Lower leg skin (tissue), 3 donors: ENCODE data around the gene ARGLU1.

ENCODE experiments used
- CTCF ChIP-seq, 3 donors: fragments of 450-650 bp; IDR thresholded peaks; one replicate each; pipeline ENCODE4 v1.5.1; 2016; ENCODE audit warnings: antibody characterized with exemption in 3 of 3, mild to moderate bottlenecking in 3 of 3, moderate library complexity in 2 of 3
- POLR2A ChIP-seq, 2 donors: fragments of 450-650 bp; IDR thresholded peaks; one replicate each; pipeline ENCODE4 v1.6.1; 2016 to 2017; ENCODE audit warnings: antibody characterized with exemption in 2 of 2, mild to moderate bottlenecking in 1 of 2, moderate library complexity in 1 of 2

GRCh38 chr13:106521095-106521799, 46.7 kb downstream of the ARGLU1 start:
- TF ChIP-seq CTCF (IDR thresholded peaks at IDR 0.05) (no peak), POLR2A (IDR thresholded peaks at IDR 0.05) (no peak)
